HT-29 (cell line): ENCODE measurements around the gene C9orf50. TPM values are rescaled to one million over a fixed set of nuclear protein-coding genes. Genes with fewer than 3 reads are reported as not detected.
"Not testable (repeated sequence)": the region's sequence is repeated elsewhere in the genome, so short reads cannot be mapped to it uniquely, and the experiment has no call there.

Source experiments
- DNase-seq: peaks from one replicate; pipeline ENCODE4 v3.0.0-alpha.2; 2015; ENCODE audit warnings: low spot score
- total RNA-seq: library from RNA; depleted of rRNA; stranded (reverse); fragments of >200 nt; shearing (Covaris generic); gene quantifications from 2 replicates; pipeline ENCODE4 v1.2.3, GENCODE V29; 2014

Gene C9orf50
- total RNA-seq, 1 experiment from 2014 or later, result not detected

GRCh38 chr9:129610473-129611306 is 10.2 kb downstream of the C9orf50 start:
- peak; percentile 73 for DNase-seq

- DNase-seq, result no peak
Observed at GRCh38 chr9:129610213-129610472, 10.8 kb downstream of the C9orf50 start.

GRCh38 chr9:129609486-129610212 is 11.3 kb downstream of the C9orf50 start:
- DNase-seq, result peak; percentile 62

DNA sequence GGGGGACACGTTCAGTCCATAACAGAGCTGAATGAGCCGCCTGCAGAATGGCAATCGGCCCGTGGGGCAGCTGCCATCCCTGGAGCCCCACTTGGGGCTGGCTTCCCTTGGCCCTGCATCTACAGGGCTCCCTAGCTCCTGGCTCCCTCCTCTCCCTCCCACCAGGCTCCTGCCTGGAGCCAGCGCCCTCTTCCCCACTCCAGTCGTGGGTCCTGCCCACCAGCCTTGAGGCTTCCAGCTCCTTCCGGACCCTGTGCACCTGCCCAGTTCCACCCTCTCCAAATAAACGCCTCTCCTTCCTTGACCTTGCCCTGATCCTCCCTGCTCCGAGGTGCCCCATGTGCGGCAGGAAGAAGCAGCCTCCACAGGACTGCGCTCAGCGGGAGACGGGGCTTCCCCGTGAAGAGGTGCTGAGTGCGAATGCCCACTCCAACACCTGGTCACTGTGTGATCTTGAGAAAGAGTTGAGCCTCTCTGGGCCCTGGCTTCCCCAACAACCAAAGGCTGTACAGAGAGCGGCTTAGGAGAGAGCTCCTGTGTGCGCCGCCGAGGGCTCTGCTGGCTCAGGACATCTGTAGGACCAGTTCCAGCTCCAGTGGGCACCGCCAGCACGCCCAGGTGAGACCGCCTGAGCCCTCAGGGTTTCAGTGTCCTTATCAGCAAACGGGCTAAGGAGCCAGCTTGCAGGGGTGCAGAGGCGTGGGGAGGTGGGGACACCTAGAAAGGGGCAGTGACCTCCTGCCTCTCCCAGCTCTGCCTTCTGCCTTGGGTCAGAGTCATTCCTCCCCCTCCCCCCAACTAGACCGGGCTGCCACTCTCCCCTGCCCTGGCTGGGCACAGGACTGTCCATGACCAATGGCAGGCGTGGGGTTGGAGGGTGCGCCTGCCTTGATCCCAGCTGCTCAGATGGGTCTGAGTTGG is 12.1 kb downstream of the C9orf50 start:
- DNase-seq, result peak; percentile 68

DNA sequence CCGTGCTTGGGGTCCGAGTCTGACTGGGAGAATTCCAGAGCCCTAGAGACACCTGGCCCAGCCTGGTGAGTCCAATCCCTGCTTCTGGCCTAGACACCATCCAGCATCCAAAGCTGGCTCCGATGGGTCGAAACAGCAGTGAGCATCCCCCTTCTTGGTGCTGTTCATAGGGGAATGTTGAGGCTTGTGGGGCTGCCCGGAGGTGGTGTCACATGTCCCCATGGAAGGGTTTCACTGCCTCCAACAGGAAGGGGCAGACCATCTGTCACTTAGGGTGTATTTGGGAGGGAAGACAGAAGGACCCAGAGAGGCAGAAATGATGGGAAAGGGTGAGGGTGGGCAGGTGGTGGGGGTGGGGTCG is 13.9 kb downstream of the C9orf50 start:
- DNase-seq, result no peak

DNA sequence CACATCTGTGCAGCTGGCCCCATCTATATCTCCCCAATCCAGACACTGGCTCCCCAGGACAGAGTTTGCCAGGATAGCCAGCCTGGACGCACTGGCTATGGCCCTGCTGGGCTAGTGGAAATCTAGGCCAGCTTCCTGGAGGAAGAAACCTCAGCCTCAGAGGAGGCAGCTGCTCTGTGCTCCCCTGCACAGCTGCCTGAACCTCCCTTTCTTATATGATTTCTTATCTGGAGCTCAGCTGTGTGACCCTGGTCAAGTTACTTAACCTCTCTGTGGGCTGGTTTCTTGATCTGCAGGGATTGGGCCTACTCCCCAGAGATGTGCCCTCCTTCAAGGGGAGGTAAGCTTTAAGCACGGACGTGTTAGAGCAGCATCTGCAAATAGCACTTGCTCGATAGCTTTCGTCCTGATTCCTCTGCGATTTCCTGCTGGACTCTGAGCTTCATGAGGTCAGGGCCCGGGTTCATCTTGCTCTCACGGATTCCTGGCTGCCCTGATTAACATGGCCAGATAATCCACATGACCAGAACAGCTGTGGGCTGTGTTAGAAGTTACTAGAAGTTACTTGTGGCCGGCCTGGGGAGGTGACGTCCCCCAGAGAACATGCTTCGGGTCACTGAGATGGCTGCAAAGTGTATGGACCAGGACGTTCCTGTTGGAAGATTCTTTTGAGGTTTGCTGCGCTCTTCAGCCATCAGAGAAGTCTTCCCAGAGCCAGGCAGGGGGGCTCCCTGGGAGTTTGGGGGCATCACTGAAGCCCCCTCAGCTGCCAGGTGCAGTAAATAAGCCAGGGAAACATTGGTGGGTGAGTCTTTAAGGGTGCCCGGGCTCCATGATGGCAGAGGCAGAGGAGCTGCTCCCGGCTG is 14.5 kb downstream of the C9orf50 start:
- DNase-seq, result no peak

DNA sequence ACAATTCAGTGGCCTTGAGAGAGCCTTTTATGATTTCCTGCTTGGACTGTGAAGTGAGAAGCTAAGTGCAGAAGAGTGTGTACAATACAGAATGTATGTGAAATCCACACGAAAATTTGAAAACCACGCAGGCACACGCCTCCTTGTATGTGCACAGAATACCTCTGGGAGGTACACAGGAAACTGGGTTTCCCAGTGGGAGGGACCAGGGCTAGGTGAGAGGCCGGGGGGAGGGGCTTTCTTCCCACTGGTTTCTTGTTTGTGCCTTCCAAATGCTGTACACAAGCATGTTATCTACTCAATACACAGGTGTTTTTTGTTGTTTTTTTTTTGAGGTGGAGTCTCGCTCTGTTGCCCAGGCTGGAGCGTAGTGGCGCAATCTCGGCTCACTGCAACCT is 16.1 kb downstream of the C9orf50 start:
- DNase-seq, result peak; percentile 51

DNA sequence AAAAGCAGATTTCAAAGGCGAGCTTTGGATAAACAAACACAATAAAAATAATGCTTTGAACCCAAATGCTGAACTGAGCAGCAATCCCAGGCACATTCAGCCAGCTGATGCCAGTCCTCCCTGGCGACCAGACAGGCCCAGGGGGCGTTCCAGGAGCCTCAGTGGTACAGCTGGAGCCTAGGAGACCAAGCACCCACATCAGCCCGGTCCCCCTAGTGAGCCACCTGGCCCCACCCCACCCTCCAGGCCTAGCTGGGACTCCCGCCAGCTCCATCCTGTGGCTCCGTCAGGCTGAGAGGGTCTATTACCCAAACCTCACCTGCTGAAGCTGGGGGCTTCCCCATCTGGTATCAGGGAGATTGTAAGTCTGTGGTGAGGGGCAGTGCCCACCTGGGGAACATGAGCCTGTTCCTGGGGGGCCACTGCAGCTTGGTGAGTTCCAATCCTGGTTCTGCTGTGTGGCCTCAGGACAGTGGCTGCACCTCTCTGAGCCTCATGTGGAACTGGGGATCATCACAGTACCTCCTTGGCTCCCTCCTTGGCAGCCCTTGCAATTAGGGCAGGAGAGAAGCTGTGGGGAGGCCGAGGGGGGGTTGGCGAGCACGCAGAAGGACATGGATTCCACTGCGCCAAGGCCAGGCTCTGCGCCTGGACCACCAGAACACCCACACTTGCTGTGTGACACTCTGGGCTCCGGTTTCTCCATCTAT is 16.7 kb downstream of the C9orf50 start:
- no peak for DNase-seq

DNA sequence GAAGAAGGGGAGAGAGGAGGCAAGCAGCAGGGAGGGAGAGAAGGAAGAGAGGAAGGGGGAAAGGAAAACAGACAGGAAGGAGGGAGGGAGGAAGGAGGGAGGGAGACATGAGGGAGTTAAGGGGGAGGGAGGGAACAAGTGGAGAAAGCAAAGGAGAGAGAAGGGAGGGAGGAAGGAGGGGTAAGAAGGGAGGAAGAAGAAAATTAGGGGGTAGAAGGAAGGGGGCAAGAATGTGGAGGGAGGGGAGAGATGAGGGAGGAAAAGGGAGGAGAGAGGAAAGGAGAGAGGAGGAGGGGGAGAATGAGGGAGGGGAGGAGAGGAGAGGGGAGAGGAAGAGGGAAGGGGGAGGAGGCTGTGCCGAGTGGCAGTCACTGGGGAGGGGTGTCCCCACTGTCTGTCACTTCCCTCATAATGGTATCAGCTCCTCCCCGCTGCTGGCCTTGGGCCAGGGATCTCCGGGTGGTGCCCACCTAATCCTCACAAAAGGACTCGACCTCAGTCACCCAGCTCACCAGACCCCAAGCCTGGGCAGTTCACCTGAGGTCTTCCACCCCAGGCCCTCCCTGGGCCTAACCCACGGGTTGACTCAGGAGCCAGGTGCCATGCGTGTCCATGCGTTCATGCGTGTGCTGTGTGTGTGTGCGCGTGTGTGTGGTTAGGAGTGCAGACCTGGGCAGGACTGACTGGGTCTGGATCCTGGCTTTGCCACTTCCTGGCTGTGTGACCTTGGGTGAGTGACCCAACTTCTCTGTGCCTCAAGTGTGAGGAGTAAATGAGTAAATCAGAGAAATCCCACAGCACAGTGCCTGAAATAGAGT is 18.1 kb downstream of the C9orf50 start:
- peak; percentile 29 for DNase-seq

DNA sequence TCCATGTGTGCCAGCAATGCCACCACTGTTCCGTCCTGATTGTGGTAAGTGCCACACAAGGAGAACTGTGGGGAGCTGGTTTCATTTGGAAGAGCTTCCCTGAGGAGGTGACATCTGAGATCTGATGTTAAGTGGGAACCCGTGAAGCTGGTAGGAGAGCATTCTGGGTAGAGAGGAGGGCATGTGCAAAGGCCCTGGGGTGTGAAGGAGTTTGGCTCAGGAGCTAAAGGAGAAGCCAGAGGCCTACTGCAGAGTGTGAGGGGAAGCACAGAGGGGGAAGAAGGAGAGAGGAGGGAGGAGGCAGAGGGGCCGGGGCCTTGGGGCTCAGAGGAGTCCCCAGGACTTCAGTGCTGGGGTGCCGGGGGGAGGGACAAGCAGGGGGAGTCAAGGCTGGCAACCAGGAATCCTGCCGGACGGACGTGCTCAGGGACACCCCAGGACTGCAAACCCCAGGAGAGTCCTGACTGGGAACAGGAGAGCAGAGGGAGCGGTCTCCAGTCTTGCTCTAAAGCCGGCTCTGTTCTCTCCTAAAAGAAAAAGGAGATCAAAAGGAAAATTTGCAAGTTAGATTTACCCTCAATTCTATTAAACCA is 19.7 kb downstream of the C9orf50 start:
- DNase-seq, result no peak

- DNase-seq, result no peak
Observed at GRCh38 chr9:129598089-129598596, 22.8 kb downstream of the C9orf50 start.

GRCh38 chr9:129597355-129598088 is 23.4 kb downstream of the C9orf50 start:
- peak; percentile 94 for DNase-seq

DNA sequence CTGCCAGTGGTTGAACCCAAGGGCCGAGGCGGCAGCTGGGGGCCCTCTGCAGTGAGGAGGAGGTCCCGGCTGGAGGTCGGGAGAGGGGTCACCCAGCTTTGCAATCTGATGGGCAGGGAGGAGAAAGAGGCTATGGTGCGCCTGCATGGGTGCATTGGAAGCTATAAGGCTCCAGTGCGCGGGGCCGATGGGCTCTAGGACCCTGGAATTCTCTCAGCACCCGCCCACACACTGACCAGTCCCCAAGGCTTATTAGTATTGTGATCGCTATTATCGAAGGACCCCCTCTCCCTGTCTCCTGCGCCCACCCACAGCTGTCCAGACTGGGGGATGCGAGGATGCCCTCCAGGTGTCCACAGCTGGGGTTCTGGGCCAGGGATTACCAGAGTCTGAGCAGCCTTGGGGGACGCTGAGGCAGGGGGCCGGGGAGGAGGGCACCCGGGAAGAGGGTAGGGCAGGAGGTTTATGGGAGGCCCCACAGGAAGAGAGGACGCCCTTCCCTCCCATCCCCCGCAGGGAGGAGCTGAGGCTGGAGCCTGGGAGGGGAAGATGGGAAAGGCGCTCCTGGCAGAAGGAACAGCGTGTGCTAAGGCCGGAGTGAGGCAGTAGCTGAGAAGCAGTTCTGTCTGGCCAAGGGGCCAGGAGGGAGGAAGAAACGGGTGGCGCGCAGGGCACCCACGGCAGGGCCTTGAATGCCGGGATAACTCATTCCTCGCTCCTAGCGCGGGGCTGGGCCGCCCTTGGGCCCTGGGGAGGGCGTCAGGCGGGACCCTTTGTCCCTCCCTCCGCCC is 24.2 kb downstream of the C9orf50 start:
- DNase-seq, result peak; percentile 78

GRCh38 chr9:129595903-129596540 is 24.9 kb downstream of the C9orf50 start:
- no peak for DNase-seq

GRCh38 chr9:129595311-129595741 is 25.6 kb downstream of the C9orf50 start:
- no peak for DNase-seq

GRCh38 chr9:129594632-129595031 is 26.3 kb downstream of the C9orf50 start:
- DNase-seq, result no peak

- DNase-seq, result not testable (repeated sequence)
Observed at GRCh38 chr9:129592790-129593189, 28.1 kb downstream of the C9orf50 start.
